GM21515 (cell line): ENCODE measurements around the gene MYO5C.
"Not testable (repeated sequence)": the region's sequence is repeated elsewhere in the genome, so short reads cannot be mapped to it uniquely, and the experiment has no call there.

Experiments
- ATAC-seq: cut with Tn5 transposase; IDR thresholded peaks from one replicate; pipeline ENCODE4 v1.9.1; 2021; ENCODE audit not compliant: unreplicated experiment

The MYO5C gene

DNA sequence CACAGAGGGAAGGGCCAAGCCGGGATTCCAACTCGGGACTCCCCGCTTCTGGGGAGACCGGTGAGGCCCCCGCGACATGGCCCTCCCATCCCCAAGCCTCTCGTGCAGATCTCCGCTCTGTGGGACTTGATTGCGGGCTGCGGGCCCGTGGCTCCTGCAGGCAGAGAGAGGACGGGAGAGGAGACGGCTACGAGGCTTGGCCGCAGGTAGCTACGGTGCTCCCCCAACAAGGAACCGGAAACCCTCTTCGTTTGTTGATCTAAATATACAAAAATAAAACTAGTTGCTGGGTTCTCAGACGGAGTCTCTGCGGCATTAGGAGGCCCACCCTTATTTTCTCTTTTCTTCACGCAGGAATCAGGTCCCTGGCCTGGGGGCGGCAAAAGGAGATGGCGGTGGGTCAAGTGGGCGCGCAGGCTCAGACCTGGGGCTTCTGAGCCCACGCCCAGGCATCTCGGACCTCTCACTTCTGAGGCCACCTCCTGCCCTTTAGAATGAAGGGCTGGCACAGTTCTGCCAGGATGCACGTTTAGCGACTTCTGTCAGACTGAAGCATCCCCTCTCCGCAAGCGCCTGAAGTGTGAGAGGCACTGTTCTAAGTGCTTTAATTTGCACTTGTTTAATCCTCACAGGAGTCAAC is 115.3 kb downstream of the MYO5C start:
- ATAC-seq: peak; percentile 33

DNA sequence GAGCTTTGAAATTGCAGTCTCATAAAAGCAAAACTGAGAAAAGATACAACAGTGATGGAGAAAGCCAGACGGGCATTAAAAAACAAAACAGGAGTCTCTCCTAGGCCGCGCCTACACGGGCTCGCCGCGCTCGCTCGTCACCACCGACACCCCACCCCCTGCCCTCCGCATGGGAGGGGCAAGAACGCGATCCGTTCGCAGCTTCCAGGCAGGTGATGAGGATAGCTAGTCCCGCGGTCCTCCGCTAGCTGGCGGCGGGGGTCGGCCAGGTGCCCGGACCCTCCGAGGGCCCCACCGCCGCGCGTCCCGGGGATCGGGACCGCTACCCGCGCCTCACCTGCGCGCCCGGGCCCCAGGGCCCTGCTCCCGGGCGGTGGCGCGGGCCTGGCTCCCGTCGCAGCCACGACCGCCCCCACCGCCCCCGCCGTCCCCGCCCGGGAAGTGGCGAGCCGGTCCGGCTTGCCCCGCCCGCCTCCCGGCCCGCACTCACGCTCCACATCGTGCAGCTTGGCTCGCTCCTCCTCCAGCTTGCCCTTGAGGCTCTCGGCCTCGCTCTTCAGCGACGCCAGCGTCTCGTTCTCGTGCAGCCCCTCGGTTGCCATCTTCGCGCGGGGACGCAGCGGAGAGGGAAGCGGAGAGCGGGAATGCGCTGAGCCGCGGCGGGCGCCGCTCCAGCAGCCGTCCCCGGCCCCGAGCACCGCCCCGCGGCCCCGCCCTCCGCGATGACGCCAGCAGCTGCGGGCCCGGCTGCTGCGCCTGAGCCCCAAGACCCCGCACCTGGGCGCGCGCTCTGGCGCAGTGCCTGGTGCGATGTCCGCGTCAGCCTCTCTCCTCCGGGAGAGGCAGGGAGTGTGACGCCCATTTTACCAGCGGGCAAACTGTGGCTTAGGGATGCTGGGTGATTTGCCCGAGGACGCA is 116.1 kb downstream of the MYO5C start:
- ATAC-seq: peak; percentile 83

DNA sequence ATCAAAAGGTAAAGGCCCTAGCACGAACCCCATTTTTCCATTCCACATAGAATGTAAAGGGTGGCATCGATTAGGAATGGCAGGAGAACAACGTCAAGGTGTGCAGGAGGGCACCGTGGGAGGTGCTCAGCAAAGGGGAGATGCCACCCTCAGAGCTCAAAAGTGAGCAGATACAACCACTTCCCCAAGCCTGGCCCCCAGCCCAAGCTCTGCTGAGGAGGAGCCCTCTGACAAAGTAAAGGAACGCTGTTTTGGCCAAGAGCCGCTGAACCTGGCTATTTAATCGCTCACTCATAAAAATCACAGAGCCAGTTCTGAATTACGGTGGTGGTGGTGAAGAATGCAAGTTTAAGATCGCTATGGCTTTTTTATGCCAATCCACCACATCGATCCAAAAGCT is 116.8 kb downstream of the MYO5C start:
- ATAC-seq: no peak

DNA sequence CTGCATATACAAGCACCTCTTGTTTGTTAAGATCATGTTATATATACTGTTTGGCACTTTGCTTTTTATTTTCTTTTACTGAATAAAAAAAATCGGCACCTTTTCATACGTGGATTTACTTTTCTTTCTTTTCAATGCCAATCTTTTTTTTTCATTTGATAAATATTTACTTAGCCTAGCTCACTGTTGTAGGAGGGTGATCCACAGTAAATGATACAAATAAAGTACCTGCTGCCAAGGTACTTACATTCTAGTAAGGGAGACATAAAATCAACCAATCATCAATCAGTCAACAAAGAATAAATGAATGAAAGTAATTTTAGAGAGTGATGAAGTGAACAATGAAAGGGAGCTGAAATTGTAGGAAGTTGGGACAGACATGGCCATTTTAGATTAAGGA is 122.7 kb downstream of the MYO5C start:
- ATAC-seq: no peak

DNA sequence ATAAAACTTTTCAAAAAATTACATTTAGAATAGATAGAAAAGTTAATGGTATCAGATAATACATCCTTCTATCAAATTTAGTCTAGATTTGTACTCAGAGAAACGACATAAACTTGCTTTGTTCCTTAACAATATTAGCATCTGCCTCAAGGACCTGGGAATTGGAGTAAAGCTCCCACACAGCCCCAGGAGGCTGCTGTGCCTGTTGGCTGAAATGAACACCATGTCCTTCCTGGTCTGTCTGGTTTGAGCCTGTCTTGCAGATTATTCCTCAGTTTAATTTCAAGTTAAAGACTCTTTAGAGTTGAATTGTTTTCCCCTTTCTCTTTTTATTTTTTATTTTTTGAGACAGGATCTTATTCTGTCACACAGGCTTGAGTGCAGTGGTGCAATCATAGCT is 123.8 kb downstream of the MYO5C start:
- no peak for ATAC-seq

DNA sequence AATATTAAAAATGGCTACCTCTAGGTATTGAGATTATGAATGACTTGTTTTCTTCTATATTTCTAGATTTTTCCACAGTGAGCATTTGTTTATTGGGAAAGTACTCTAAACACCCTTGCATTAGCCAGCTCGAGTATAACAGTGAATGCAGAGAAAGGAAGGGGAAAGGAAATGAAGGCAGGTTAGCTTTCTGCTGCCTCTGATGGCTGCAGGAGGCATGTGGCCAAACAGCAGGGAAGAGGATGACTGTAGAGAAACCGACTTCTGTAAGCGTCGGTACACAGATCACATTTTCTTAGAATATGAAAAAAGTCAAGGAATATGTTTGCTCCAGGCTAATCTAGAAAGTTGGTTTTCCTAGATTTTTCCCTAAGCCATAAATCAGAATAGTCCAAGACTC is 124.2 kb downstream of the MYO5C start:
- ATAC-seq: no peak

DNA sequence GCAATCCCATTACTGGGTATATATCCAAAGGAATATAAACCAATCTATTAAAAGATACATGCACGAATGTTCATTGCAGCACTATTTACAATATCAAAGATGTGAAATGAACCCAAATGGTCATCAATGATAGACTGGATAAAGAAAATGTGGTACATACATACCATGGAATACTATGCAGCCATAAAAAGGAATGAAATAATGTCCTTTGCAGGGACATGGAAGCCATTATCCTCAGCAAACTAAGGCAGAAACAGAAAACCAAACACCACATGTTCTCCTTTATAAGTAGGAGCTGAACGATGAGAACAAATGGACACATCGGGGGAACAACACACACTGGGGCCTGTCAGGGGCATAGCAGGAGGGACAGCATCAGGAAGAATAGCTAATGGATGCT is 125.4 kb downstream of the MYO5C start:
- not testable (repeated sequence) for ATAC-seq

DNA sequence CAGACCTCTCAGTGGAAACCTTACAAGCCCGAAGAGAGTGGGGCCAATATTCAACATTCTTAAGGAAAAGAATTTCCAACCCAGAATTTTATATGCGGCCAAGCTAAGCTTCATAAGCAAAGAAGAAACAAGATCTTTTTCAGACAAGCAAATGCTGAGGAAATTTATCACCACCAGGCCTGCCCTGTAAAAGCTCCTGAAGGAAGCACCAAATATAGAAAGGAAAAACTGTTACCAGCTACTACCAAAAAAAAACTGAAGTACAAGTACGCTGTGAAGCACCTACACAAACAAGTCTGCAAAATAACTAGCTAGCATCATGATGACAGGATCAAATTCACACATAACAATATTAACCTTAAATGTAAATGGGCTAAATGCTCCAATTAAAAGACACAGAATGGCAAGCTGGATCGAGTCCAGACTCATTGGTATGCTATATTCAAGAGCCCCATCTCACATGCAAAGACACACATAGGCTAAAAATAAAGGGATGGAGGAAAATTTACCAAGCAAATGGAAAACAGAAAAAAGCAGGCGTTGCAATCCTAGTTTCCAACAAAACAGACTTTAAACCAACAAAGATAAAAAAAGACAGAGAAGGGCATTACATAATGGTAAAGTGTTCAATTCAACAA is 130.0 kb downstream of the MYO5C start:
- ATAC-seq: not testable (repeated sequence)

DNA sequence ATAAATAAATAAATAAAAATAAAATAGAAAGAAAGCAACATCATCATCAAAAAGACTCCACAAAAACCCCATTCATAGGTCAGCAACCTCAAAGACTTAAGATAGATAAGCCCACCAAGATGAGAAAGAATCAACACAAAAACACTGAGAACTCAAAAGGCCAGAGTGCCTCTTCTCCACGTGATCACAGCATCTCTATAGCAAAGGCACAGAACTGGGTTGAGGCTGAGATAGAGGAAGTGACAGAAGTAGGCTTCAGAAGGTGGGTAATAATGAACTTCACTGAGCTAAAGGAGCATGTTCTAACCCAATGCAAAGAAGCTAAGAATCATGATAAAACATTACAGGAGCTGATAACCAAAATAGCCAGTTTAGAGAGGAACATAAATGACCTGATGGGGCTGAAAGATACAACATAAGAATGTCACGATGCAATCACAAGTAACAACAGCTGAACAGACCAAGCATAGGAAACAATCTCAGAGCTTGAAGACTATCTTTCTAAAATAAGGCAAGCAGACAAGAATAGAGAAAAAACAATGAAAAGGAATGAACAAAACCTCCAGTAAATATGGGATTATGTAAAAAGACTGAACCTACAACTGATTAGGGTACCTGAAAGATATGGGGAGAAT is 130.9 kb downstream of the MYO5C start:
- no peak for ATAC-seq

DNA sequence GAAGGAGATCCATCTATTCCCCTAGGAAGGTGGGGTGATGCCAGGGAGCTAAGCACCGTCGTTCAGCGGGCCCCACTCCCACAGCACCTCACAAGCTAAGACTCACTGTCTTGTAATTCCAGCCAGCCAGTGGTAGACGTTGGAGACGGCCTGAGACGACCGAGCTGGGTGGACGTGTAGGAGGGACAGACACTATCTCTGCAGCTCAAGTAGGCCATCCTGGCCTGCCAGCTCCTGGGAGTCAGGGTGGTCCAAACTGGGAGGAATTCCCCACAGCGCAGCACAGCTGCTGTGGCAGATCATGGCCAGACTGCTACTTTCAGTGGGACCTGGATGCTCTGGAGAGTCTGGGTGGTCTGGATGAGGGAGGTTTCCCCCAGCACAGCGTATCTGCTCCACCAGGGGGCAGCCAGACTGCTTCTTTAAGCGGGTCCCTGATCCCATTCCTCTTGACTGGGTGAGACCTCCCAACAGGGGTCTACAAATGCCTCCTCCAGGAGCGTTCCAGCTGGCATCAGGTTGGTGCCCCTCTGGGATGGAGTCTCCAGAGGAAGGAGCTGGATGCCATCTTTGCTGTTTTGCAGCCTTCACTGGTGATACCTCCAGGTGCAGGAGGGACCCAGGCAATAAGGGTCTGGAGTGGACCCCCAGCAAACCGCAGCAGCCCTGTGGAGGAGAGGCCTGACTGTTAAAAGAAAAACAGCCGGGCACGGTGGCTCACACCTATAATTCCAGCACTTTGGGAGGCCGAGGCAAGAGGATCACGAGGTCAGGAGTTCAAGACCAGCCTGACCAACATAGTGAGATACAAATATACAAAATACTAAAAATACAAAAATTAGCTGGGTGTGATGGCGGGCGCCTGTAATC is 132.0 kb downstream of the MYO5C start:
- no peak for ATAC-seq

DNA sequence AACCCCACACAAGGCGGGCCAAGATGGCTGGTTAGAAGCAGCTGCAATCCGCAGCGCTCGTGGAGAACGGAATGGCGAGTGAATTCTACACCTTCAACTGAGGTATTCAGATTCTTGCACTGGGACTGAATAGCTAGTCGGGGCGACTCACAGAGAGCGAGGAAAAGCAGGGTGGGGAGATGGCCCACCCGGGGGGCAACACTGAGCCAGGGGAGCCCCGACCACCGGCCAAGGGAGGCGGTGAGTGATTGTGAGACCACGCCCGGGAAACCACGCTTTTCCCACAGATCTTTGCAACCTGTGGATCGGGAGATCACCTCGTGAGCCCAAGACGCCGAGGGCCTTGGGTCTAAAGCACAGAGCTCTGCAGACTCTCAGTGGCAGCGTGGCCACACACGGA is 132.7 kb downstream of the MYO5C start:
- ATAC-seq: no peak

DNA sequence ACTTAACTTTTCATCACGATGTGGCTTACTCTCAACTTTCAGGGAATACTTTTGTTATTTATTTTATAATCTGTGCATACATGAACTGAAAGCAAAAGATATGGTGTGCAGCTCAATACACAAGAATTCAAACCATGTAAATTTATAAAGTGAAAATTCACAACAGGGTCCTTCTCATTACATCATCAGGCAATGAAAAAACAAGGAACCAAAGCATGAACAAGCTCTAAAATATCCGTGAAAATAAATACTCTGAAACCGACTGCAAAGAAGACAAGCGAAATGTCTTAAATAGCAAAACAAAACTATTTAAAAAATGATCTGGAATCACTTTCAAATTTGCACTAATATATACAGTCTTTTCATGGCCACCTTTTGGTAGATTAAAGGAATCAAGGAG is 133.3 kb downstream of the MYO5C start:
- no peak for ATAC-seq

DNA sequence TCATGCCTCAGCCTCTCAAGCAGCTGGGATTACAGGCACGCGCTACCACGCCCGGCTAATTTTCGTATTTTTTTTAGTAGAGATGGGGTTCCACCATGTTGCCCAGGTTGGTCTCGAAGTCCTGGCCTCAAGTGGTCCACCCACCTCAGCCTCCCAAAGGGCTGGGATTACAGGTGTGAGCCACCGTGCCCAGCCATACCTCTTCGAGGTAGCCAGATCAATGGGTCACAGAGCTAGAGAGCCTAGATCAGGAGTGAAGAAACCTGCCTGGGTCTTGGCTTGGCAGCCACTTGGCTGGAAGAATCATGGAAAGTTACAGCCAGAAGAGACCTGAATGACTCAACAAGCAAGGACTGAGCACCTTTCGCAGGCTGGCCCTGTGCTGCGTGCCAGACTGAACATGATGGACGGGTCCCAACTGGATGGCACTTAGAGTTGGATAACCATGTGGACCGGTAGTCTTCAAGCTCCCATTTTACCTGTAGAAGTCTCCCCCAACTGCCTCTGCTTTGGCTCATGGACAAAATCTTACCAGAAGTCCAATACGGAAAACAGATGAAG is 134.1 kb downstream of the MYO5C start:
- no peak for ATAC-seq

DNA sequence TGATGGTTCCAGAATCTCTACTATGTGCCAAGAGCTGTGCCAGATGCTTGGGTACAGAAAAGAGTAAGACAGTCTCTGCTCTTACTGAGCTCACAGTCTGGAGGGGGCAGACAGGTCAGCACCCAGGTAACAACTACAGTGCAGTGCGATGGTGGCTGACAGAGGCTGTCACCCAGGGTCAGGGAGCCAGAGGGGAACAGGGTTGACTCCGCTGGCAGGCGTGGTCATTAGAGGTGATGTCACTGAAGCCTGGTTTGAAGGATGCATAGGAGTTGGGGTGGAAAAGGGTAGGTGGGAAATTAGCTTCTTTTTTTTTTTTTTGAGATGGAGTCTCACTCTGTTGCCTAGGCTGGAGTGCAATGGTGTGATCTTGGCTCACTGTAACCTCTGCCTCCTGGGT is 136.0 kb downstream of the MYO5C start:
- ATAC-seq: no peak

DNA sequence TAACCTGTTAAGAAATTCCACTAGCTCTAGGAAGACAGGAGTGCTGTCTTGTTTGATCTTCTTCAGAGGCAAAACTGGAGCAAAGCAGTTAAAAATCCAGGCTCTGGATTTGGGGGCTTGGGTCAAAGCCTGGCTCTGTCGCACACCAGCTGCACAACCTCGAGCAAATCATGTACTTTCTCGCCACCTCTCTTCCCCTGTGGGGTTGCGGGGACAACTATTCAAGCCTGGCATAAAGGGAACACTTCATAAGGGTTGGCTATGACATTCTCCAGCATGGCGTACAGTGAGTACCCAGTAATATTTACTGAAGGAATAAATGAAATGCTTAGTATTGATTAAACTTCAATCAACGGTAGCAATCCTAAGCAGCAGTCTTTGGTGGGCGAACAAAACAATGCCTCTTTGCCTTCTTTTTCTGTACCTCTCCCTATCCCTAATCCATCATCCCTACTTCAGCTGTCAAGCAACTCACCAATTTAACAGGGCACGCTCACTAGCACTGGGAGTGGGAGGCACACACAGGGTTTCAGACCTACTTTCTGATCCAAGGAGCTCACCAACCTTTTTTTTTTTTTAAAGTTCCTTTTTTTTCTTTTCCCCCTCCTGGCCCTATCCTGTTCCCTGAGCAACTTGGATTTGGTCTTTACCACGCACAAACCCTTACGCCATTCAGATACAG is 137.4 kb downstream of the MYO5C start:
- no peak for ATAC-seq

DNA sequence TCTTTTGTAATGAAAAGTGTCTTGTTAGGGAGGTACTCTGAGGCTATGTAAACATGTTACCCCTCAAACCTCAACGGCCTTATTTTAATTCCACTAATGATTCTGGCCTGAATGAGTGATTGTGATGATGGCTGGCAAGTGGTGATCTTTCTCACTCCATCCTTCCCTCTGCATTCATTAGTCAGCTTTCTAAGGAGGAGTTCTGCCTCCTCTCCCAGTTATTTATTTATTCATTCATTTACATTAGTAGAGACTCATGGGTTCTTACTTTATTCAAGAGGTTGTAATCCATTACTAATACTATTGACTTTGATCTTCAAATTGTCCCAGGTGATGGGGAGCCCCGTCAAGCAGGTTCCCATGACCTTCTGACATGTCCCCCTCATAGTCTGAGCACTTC is 139.7 kb downstream of the MYO5C start:
- ATAC-seq: no peak

DNA sequence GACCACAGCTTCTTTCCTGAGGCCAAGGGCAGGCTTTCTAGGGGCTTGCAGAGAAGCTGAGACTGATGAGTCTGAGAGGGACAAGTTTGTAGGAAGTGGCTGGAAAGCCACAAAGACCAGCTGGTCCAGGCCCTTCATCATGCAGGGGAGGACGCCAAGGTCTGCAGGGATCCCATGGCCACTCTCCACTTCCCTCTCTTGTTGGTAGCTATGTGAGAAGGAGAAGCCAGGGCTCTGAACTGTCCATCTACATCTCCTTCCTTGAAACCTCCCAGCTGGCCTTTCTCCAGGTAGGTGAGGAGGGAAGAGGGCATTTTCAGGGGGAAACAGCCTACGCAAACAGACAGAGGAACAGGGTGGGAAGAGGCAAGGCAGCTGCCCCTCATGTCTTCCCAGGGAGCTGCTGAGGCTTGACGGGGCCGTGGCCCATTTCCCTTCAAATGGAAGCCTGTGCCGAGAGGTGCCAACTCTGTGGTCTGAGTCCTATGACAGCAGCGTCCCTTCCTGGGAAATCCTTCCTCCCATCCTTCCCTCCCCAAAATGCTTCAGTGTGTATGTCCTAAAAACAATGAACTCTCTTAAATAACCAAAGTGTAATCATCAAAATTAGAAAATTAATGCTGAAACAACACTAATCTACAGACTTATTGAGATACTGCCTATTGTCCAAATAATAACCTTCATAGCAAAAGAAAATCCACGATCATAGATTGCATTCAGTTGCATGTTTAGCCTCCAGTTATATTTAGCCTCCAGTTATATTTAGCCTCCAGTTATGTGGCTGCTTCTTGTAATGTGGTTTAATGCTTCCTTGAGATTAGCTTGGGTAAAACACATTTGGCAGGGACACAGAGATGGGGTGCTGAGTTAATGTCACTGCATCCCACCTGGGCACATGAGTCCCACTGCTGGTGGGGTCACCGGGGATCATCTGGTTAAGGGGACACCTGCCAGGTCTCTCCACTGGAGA is 140.4 kb downstream of the MYO5C start:
- ATAC-seq: no peak
